ENCODE measurements around the gene UNC5B. TPM values are rescaled to one million over a fixed set of nuclear protein-coding genes. Genes with fewer than 3 reads are reported as not detected.
A peak's percentile ranks its signal among the peaks of the same experiment; 100 is the strongest.

Gene UNC5B
- total RNA-seq, 1 donor from 2014 or later, result 3.7 TPM

GRCh38 chr10:71262817-71263216 lies 50.4 kb downstream of the UNC5B start:
- Mint-ChIP-seq H3K9me3 (ENCODE audit: low read depth) (no peaks in the 10 kb centered on the region), H3K27ac (peak overlapping the region; percentile 34), H3K36me3 (ENCODE audit: insufficient read depth) (no peaks in the 10 kb centered on the region), H3K27me3 (peaks cover 13% of the 10 kb centered on the region), H3K4me1 (ENCODE audit: low read depth) (peaks cover 5% of the 10 kb centered on the region), H3K4me3 (ENCODE audit: low read depth) (no peak overlapping the region)
- DNase-seq (ENCODE audit: low spot score, unreplicated experiment), result no peak
- TF ChIP-seq, protein P1, sequence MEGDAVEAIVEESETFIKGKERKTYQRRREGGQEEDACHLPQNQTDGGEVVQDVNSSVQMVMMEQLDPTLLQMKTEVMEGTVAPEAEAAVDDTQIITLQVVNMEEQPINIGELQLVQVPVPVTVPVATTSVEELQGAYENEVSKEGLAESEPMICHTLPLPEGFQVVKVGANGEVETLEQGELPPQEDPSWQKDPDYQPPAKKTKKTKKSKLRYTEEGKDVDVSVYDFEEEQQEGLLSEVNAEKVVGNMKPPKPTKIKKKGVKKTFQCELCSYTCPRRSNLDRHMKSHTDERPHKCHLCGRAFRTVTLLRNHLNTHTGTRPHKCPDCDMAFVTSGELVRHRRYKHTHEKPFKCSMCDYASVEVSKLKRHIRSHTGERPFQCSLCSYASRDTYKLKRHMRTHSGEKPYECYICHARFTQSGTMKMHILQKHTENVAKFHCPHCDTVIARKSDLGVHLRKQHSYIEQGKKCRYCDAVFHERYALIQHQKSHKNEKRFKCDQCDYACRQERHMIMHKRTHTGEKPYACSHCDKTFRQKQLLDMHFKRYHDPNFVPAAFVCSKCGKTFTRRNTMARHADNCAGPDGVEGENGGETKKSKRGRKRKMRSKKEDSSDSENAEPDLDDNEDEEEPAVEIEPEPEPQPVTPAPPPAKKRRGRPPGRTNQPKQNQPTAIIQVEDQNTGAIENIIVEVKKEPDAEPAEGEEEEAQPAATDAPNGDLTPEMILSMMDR (IDR thresholded peaks at IDR 0.05; ENCODE audit: unreplicated experiment), result no peak

- no peaks in the 10 kb centered on the region for H3K9me3 Mint-ChIP-seq (ENCODE audit: low read depth)
- peaks cover 16% of the 10 kb centered on the region for H3K27me3 Mint-ChIP-seq
- no peaks in the 10 kb centered on the region for H3K36me3 Mint-ChIP-seq (ENCODE audit: insufficient read depth)
- TF ChIP-seq, protein P1 (IDR thresholded peaks at IDR 0.05; ENCODE audit: unreplicated experiment), result no peak
- no peak for DNase-seq (ENCODE audit: low spot score, unreplicated experiment)
- H3K4me3 Mint-ChIP-seq (ENCODE audit: low read depth), result no peak overlapping the region
- H3K27ac Mint-ChIP-seq, result peak overlapping the region; percentile 59
- peaks cover 5% of the 10 kb centered on the region for H3K4me1 Mint-ChIP-seq (ENCODE audit: low read depth)
These were observed 51.0 kb downstream of the UNC5B start for GRCh38 chr10:71263376-71263775.

- DNase-seq (ENCODE audit: low spot score, unreplicated experiment), result no peak
- TF ChIP-seq, protein P1 (IDR thresholded peaks at IDR 0.05; ENCODE audit: unreplicated experiment), result no peak
- H3K27me3 Mint-ChIP-seq, result peaks cover 17% of the 10 kb centered on the region
- H3K4me3 Mint-ChIP-seq (ENCODE audit: low read depth), result no peak overlapping the region
- H3K27ac Mint-ChIP-seq, result no peak overlapping the region
- H3K9me3 Mint-ChIP-seq (ENCODE audit: low read depth), result no peaks in the 10 kb centered on the region
- H3K36me3 Mint-ChIP-seq (ENCODE audit: insufficient read depth), result no peaks in the 10 kb centered on the region
- peaks cover 5% of the 10 kb centered on the region for H3K4me1 Mint-ChIP-seq (ENCODE audit: low read depth)
These were observed 52.2 kb downstream of the UNC5B start for GRCh38 chr10:71264345-71265200.

DNA sequence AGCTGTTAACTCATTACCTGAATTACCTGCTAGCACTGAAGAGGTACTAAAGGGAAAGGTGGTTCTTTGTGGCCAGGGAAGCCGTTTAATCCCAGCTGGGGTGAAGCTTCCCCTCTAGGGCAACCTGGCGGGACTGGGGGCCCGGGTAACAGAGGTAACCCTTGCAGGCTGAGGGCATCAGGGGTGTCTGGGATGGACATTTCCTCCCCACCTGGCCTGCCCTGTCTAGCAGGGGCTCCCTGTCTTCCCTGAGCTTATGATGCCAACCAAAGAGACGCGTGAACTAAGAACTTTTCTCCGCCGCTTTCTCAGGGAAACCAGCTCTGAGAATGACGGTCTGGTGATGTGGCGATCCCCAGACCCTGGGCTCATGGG lies 52.8 kb downstream of the UNC5B start:
- no peak overlapping the region for H3K4me3 Mint-ChIP-seq (ENCODE audit: low read depth)
- peaks cover 17% of the 10 kb centered on the region for H3K27me3 Mint-ChIP-seq
- H3K36me3 Mint-ChIP-seq (ENCODE audit: insufficient read depth), result no peaks in the 10 kb centered on the region
- H3K9me3 Mint-ChIP-seq (ENCODE audit: low read depth), result no peaks in the 10 kb centered on the region
- TF ChIP-seq, protein P1 (IDR thresholded peaks at IDR 0.05; ENCODE audit: unreplicated experiment), result no peak
- DNase-seq (ENCODE audit: low spot score, unreplicated experiment), result no peak
- H3K27ac Mint-ChIP-seq, result no peak overlapping the region
- peaks cover 5% of the 10 kb centered on the region for H3K4me1 Mint-ChIP-seq (ENCODE audit: low read depth)

DNA sequence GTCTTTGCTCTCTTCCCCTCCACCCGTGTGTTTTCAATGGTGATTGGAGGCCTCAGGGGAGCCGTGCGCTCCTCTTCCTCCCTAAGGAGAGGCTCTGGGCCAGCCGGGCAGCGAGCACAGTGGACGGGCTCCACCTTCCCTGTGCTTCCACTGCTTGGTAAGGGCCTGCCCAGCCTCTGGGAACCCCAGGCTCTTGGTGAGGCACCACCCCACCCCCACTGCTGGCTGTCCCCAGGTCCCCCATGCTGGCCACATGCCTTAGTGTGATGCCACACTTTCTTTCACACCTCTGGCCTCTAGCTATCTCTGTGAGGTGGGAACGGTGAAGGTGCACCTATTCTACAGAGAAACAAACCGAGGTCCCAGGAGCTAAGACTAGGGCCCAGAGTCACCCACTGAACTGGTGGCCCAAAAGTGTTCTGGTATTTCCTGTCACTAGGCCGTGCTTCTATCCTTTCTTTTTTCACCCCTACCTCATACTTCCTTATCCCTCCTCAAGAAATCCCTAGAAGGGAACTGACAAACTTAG lies 53.3 kb downstream of the UNC5B start:
- H3K27me3 Mint-ChIP-seq, result peaks cover 17% of the 10 kb centered on the region
- H3K4me3 Mint-ChIP-seq (ENCODE audit: low read depth), result no peak overlapping the region
- H3K36me3 Mint-ChIP-seq (ENCODE audit: insufficient read depth), result no peaks in the 10 kb centered on the region
- TF ChIP-seq, protein P1 (IDR thresholded peaks at IDR 0.05; ENCODE audit: unreplicated experiment), result no peak
- no peaks in the 10 kb centered on the region for H3K9me3 Mint-ChIP-seq (ENCODE audit: low read depth)
- DNase-seq (ENCODE audit: low spot score, unreplicated experiment), result no peak
- peaks cover 6% of the 10 kb centered on the region for H3K4me1 Mint-ChIP-seq (ENCODE audit: low read depth)
- H3K27ac Mint-ChIP-seq, result no peak overlapping the region
